ENCODE results near the gene PMPCB. TPM values are rescaled to one million over a fixed set of nuclear protein-coding genes. Genes with fewer than 3 reads are reported as not detected.

The PMPCB gene
- total RNA-seq, 1 donor = 79.6 TPM

DNA sequence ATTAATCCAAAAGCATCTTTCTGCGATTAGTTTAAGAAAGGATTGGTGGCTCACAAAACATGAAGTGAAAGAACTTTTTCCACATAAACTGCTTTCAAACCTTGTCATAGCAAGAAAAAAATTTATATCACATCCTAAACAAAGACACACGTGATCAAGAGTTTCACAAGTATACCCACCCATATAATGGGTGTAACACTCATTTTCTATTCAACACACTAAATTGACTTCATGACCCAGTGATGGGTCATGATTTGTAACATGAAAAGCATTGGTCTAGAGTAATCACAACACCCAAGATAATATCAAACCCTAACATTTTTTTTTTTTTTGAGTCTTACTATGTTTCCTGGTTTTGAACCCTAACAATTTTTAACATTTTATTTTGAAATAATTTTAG lies 17.6 kb downstream of the PMPCB start:
- Histone ChIP-seq H3K9me3 (ENCODE audit: low read depth, low read length) (no peaks in the 10 kb centered on the region), H3K79me2 (ENCODE audit: insufficient read depth, low read length) (no peaks in the 10 kb centered on the region), H3K4me2 (ENCODE audit: insufficient read depth, low read length) (no peak overlapping the region), H3K36me3 (ENCODE audit: insufficient read depth, low read length) (peaks cover 93% of the 10 kb centered on the region), H3K27ac (ENCODE audit: low read depth, low read length) (no peak overlapping the region), H3K4me1 (ENCODE audit: insufficient read depth, low read length) (no peaks in the 10 kb centered on the region), H4K20me1 (ENCODE audit: insufficient read depth, low read length) (peaks cover 4% of the 10 kb centered on the region), H3K4me3 (ENCODE audit: insufficient read depth, low read length) (no peak overlapping the region), H3K27me3 (ENCODE audit: insufficient read depth, low read length) (no peaks in the 10 kb centered on the region), H2AFZ (ENCODE audit: low read length) (no peak overlapping the region)
- TF ChIP-seq, protein P1, sequence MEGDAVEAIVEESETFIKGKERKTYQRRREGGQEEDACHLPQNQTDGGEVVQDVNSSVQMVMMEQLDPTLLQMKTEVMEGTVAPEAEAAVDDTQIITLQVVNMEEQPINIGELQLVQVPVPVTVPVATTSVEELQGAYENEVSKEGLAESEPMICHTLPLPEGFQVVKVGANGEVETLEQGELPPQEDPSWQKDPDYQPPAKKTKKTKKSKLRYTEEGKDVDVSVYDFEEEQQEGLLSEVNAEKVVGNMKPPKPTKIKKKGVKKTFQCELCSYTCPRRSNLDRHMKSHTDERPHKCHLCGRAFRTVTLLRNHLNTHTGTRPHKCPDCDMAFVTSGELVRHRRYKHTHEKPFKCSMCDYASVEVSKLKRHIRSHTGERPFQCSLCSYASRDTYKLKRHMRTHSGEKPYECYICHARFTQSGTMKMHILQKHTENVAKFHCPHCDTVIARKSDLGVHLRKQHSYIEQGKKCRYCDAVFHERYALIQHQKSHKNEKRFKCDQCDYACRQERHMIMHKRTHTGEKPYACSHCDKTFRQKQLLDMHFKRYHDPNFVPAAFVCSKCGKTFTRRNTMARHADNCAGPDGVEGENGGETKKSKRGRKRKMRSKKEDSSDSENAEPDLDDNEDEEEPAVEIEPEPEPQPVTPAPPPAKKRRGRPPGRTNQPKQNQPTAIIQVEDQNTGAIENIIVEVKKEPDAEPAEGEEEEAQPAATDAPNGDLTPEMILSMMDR (IDR thresholded peaks at IDR 0.05; ENCODE audit: extremely low read depth, low read depth, low read length) = no peak
- DNase-seq (ENCODE audit: insufficient read length, low spot score, missing footprints) = no peak

DNA sequence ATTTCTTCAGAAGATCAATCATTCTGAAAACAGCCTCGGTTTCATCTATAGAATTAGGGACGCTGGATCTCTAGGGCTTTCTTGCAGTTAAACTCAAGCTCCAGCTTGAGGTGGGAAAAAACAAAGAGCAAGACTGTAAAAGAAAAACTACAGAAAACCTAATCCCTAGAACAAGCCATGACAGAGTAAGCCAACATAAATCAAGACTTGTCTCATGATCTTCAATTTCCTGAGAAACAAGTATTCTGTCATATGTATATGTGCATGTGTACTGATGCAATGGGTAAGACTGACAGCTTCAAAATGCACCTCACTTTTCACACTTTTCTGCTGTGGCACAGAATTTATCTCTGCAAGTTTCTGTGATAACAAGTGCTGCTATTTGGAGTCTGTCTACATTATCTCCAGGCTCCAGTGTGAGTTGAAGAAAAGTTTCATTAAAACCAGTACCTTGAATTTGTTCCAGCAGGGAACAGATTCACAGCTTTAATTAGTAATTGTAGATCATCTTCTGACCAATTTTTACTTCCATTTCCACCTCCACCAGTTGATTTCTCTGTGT lies 19.2 kb downstream of the PMPCB start:
- Histone ChIP-seq H3K4me2 (ENCODE audit: insufficient read depth, low read length) (no peak overlapping the region), H3K27ac (ENCODE audit: low read depth, low read length) (no peak overlapping the region), H3K4me1 (ENCODE audit: insufficient read depth, low read length) (no peaks in the 10 kb centered on the region), H3K27me3 (ENCODE audit: insufficient read depth, low read length) (no peaks in the 10 kb centered on the region), H3K79me2 (ENCODE audit: insufficient read depth, low read length) (no peaks in the 10 kb centered on the region), H3K36me3 (ENCODE audit: insufficient read depth, low read length) (peaks cover 89% of the 10 kb centered on the region), H3K4me3 (ENCODE audit: insufficient read depth, low read length) (no peak overlapping the region), H3K9me3 (ENCODE audit: low read depth, low read length) (no peaks in the 10 kb centered on the region), H2AFZ (ENCODE audit: low read length) (no peak overlapping the region), H4K20me1 (ENCODE audit: insufficient read depth, low read length) (peaks cover 4% of the 10 kb centered on the region)
- DNase-seq (ENCODE audit: insufficient read length, low spot score, missing footprints) = no peak
- TF ChIP-seq, protein P1 (IDR thresholded peaks at IDR 0.05; ENCODE audit: extremely low read depth, low read depth, low read length) = no peak

- no peaks in the 10 kb centered on the region for H3K79me2 ChIP-seq (ENCODE audit: insufficient read depth, low read length)
- no peak overlapping the region for H3K4me3 ChIP-seq (ENCODE audit: insufficient read depth, low read length)
- TF ChIP-seq, protein P1 (IDR thresholded peaks at IDR 0.05; ENCODE audit: extremely low read depth, low read depth, low read length) = no peak
- H3K9me3 ChIP-seq (ENCODE audit: low read depth, low read length) = no peaks in the 10 kb centered on the region
- DNase-seq (ENCODE audit: insufficient read length, low spot score, missing footprints) = no peak
- no peak overlapping the region for H3K27ac ChIP-seq (ENCODE audit: low read depth, low read length)
- H3K4me2 ChIP-seq (ENCODE audit: insufficient read depth, low read length) = no peak overlapping the region
- peaks cover 89% of the 10 kb centered on the region for H3K36me3 ChIP-seq (ENCODE audit: insufficient read depth, low read length)
- no peak overlapping the region for H2AFZ ChIP-seq (ENCODE audit: low read length)
- H4K20me1 ChIP-seq (ENCODE audit: insufficient read depth, low read length) = peaks cover 4% of the 10 kb centered on the region
- H3K4me1 ChIP-seq (ENCODE audit: insufficient read depth, low read length) = no peaks in the 10 kb centered on the region
- no peaks in the 10 kb centered on the region for H3K27me3 ChIP-seq (ENCODE audit: insufficient read depth, low read length)
These were observed 19.8 kb downstream of the PMPCB start for GRCh38 chr7:103317009-103317408.

GRCh38 chr7:103325744-103326143 lies 28.5 kb downstream of the PMPCB start:
- Histone ChIP-seq H3K36me3 (ENCODE audit: insufficient read depth, low read length) (peaks cover 72% of the 10 kb centered on the region), H4K20me1 (ENCODE audit: insufficient read depth, low read length) (peaks cover 7% of the 10 kb centered on the region), H3K4me3 (ENCODE audit: insufficient read depth, low read length) (no peak overlapping the region), H3K4me1 (ENCODE audit: insufficient read depth, low read length) (no peaks in the 10 kb centered on the region), H2AFZ (ENCODE audit: low read length) (no peak overlapping the region), H3K27me3 (ENCODE audit: insufficient read depth, low read length) (no peaks in the 10 kb centered on the region), H3K79me2 (ENCODE audit: insufficient read depth, low read length) (peaks cover 7% of the 10 kb centered on the region), H3K27ac (ENCODE audit: low read depth, low read length) (no peak overlapping the region), H3K4me2 (ENCODE audit: insufficient read depth, low read length) (no peak overlapping the region), H3K9me3 (ENCODE audit: low read depth, low read length) (no peaks in the 10 kb centered on the region)
- TF ChIP-seq, protein P1 (IDR thresholded peaks at IDR 0.05; ENCODE audit: extremely low read depth, low read depth, low read length) = no peak
- DNase-seq (ENCODE audit: insufficient read length, low spot score, missing footprints) = no peak

Measured in osteoblast (primary cell).